Neuron (in vitro differentiated cells): ENCODE measurements around the gene SEC23A.
"Not testable (repeated sequence)": the region's sequence is repeated elsewhere in the genome, so short reads cannot be mapped to it uniquely, and the experiment has no call there.

Experiments used
- H2AFZ ChIP-seq: one replicate; pipeline ENCODE4 v1.6.1; 2013; ENCODE audit warnings: low read depth, mild to moderate bottlenecking, inconsistent platforms, low read length, moderate library complexity
- H3K27me3 ChIP-seq: one replicate; pipeline ENCODE4 v1.6.1; 2013; ENCODE audit warnings: low read length; ENCODE audit not compliant: insufficient read depth
- H3K36me3 ChIP-seq: one replicate; pipeline ENCODE4 v1.6.1; 2013; ENCODE audit warnings: low read length; ENCODE audit not compliant: insufficient read depth
- H3K4me1 ChIP-seq: one replicate; pipeline ENCODE4 v1.6.1; 2013; ENCODE audit warnings: low read length; ENCODE audit not compliant: insufficient read depth
- H3K4me3 ChIP-seq: 2 replicates; pipeline ENCODE4 v1.5.1; 2013; ENCODE audit warnings: mild to moderate bottlenecking, low read length, moderate library complexity
- H3K9me3 ChIP-seq: one replicate; pipeline ENCODE4 v1.6.1; 2013; ENCODE audit warnings: low read length

SEC23A gene

DNA sequence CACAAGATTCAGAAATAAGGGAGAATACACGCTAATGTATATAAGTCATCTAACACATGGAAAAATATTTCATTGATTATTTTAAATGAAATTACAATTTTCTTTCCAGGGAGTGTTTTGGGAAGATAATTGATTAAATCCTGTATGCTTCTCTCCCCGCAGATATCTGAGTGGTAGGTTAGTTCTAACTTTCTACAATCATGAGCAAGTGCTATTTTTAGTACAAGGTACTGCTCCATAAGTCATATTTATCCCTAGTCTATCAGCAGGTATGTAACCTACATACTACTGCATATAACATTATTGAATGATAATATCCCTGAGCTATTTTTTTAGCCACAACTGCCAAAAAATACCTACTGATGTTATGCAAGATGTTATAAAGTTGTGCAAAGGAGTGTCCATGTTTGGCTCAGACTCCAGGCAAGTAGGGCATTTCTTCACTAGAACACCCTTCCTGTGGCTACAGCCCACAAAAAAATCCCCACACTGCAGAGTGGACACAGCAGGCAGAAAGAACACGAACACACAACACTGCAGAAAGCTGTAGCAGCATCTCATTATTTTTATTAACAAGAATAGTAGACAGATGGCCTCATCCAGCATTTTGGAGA, 87.0 kb downstream of the SEC23A start:
- no peaks in the 10 kb centered on the region for H3K36me3 ChIP-seq
- no peaks in the 10 kb centered on the region for H3K27me3 ChIP-seq
- H3K4me3 ChIP-seq, result no peak overlapping the region
- no peaks in the 10 kb centered on the region for H3K4me1 ChIP-seq
- no peaks in the 10 kb centered on the region for H3K9me3 ChIP-seq
- no peak overlapping the region for H2AFZ ChIP-seq

DNA sequence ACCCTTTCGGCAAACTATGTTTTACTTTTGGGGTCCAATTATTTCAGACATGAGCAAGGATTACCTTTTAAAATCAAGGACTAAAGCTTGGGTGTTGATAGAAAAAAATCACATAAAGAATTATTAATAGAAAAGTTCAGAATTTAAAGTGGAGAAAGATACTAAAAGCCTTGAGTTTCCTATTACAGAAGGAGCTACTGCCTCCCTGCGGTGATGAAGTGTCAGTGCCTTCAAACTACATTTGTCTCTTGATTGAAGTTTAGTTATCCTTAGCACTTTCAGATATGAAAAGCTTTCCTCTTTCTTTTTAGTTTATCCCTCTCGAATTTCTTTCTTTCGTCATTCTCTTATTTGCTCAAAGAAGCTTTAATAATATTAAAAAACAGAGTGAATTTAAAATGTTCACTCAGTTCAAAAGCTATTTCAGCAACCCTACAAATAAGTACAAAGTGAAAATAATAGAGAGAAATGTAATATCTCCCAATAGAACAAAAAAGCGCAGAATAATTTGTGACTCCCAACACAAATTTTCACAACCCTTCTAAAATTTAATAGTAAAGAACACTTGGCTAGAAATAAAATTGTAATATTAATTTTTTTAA, 87.6 kb downstream of the SEC23A start:
- Histone ChIP-seq H3K4me1 (no peaks in the 10 kb centered on the region), H3K36me3 (no peaks in the 10 kb centered on the region), H2AFZ (no peak overlapping the region)

DNA sequence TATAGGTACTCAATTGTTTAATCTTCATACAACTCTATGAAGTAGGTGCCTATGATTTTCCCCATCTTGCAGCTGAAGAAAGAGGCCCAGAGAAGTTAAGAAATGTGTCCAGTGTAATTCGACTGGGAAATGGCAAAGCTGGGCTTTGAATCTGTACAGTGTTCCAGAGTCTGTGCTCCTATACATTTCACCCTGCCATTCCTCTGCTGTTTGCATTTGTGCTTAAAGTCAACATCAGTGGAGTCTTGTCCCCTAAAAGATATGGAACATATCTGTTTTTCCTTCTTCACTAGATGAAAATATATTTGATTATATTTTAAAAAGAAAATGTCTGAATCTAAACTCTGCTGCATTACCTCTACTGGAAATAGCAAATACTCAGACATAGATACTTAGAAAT, 88.6 kb downstream of the SEC23A start:
- Histone ChIP-seq H3K4me1 (no peaks in the 10 kb centered on the region), H2AFZ (no peak overlapping the region), H3K27me3 (no peaks in the 10 kb centered on the region), H3K36me3 (no peaks in the 10 kb centered on the region), H3K9me3 (no peaks in the 10 kb centered on the region), H3K4me3 (no peak overlapping the region)

More for the DNA sequence above, 87.6 kb downstream of the SEC23A start:
- Histone ChIP-seq H3K27me3 (no peaks in the 10 kb centered on the region), H3K9me3 (no peaks in the 10 kb centered on the region), H3K4me3 (no peak overlapping the region)

DNA sequence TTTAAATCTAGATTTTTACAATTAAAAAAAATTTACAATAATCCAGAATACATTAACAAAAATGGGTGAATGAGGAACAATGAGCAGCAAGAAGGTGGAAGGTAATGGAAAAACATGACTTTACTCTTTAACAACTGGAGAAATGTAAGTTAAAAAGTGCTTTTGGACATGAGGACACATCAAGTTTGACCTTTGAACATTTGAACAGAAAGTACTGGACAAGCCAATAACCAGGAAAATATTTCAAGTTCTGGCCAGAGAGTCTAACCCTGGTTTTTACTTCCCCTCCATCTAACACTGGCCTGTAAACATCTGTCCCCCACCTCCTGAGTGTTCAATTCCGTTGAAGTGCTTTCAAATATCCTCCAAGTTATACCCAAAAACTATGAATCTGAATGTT, 94.1 kb downstream of the SEC23A start:
- not testable (repeated sequence) for H3K4me3 ChIP-seq, H3K9me3 ChIP-seq, H3K36me3 ChIP-seq, H2AFZ ChIP-seq, H3K4me1 ChIP-seq, H3K27me3 ChIP-seq

DNA sequence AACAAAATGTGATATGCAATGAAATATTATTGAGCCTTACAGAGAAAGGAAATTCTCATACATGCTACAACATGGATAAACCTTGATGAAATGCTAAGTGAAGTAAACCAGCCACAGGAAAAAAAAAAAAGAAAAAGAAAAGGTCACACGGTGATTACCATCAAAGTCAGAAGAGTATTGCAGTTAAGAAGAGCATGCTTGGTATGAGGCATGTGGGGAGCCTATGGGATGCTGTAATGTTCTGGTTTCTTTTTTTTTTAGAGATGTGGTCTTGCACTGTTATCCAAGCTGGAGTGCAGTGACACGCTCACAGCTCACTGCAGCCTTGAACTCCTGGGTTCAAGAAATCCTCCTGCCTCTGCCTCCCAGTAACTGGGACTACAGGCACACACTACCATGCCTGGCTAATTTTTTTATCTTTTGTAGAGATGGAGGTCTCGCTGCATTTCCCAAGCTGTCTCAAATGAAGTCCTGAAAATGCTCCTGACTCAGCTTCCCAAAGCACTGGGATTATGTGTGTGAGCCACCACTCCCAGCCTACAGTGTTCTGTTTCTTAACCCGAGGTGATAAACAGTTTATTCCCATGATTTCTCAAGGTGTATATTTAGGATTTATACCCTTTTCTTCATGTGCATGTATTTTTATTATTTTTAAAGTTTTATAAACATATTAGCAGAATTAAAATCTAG, 96.2 kb downstream of the SEC23A start:
- Histone ChIP-seq H3K27me3 (no peaks in the 10 kb centered on the region), H2AFZ (no peak overlapping the region), H3K4me1 (no peaks in the 10 kb centered on the region), H3K9me3 (no peaks in the 10 kb centered on the region), H3K36me3 (no peaks in the 10 kb centered on the region), H3K4me3 (no peak overlapping the region)

DNA sequence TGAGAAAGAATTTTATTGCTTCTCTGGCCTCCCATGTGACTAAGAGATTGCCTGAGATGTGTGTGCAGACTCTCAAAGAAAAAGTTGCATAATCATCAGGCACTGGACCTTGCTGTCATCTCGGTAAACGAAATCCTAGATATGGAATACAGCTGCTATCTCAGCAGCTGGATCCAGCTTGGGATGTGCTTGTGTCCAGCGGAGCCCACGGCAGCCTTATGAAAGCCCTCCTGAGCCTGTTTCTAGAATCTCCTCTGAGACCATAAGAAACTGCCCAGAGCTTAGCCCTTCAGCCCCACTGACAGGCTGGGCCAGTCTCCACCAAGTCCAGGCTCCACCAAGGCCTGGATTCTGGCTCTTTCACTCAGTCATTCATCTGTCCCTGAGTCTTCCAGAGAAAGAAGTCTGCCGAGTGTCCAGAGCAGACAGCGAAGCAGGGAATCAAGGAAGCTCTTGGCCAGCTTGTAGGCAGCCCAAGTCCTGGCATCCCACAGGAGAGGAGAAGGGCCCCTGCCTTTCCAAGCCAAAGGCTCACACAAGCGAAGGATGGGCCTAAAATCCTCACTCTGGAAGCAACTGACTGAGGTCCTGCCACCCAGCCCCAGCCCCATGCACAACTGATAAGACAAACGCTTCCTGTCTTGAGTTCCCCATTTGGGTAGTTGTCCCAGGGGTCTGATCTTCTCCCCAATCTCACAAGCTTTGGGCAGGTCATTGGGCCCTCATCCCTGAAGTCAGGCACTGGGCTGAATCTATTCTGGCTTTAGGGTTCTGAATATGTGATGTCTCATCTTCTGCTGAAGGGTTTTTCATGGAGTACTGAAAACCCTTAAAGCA, 97.8 kb downstream of the SEC23A start:
- Histone ChIP-seq H3K4me3 (no peak overlapping the region), H3K27me3 (no peaks in the 10 kb centered on the region), H3K9me3 (no peaks in the 10 kb centered on the region)

DNA sequence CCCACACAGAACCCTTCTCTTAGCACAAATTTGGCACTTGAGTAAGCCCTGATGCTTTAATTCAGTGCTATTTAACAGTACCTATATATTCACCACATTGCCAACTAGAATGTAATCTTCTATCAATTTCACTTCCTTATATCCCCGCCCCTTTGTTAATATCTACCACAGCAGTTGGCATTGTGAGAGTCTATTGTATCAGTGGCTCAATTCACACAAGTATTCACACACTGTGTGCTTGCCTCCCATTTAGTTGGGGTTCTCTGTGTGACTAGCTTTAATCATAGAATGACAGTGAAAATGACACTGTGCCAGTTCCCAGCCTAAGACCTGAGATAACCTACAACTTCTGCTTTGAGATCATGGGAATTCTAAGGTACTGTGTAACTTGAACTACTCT, 103.1 kb downstream of the SEC23A start:
- H3K27me3 ChIP-seq, result no peaks in the 10 kb centered on the region
- no peak overlapping the region for H2AFZ ChIP-seq
- H3K9me3 ChIP-seq, result no peaks in the 10 kb centered on the region
- no peaks in the 10 kb centered on the region for H3K36me3 ChIP-seq
- peaks cover under 1% of the 10 kb centered on the region for H3K4me1 ChIP-seq
- no peak overlapping the region for H3K4me3 ChIP-seq

More for the DNA sequence above, 97.8 kb downstream of the SEC23A start:
- H2AFZ ChIP-seq, result no peak overlapping the region
- no peaks in the 10 kb centered on the region for H3K36me3 ChIP-seq
- H3K4me1 ChIP-seq, result no peaks in the 10 kb centered on the region

DNA sequence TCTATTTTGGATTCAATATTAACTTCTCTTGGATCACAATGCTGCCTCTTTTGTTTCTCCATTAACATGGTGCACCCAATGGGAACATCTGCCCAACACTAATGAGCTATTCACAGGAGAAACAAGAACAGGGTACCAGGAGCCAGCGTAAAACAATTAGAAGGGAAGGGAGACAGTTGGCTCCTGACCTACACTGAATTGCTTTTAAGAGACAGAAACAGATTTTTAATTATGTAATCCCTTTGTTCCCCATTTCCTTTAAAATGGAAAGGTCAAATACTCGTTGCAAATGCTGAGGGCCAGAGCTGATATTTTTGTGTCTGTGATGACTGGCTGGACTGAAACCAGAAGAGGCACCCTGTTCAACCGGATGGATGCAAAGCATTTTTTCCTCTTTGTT, 108.3 kb downstream of the SEC23A start:
- peaks cover 7% of the 10 kb centered on the region for H3K4me1 ChIP-seq
- H3K36me3 ChIP-seq, result no peaks in the 10 kb centered on the region
- H3K4me3 ChIP-seq, result no peak overlapping the region
- no peak overlapping the region for H2AFZ ChIP-seq
- no peaks in the 10 kb centered on the region for H3K27me3 ChIP-seq
- no peaks in the 10 kb centered on the region for H3K9me3 ChIP-seq

DNA sequence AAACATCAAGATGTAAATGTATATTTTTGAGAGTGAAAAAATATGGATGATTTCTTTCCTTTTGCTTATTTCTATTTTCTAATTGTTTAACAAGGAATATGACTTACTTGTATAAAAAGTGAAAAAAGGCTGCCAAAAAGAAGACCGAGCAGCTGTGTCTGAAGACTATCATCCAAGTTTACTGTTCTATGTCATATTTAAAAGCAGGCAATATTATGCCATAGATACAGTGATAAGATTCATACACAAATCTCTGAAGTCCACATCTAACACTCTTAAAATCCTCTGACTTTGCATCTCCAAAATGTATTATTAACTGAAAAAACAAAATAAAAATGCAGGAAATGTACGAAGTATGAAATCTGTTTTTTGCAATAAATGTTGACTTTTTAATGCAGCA, 109.1 kb downstream of the SEC23A start:
- no peaks in the 10 kb centered on the region for H3K36me3 ChIP-seq
- no peak overlapping the region for H2AFZ ChIP-seq
- peaks cover 7% of the 10 kb centered on the region for H3K4me1 ChIP-seq
- H3K27me3 ChIP-seq, result no peaks in the 10 kb centered on the region
- no peak overlapping the region for H3K4me3 ChIP-seq
- H3K9me3 ChIP-seq, result no peaks in the 10 kb centered on the region

DNA sequence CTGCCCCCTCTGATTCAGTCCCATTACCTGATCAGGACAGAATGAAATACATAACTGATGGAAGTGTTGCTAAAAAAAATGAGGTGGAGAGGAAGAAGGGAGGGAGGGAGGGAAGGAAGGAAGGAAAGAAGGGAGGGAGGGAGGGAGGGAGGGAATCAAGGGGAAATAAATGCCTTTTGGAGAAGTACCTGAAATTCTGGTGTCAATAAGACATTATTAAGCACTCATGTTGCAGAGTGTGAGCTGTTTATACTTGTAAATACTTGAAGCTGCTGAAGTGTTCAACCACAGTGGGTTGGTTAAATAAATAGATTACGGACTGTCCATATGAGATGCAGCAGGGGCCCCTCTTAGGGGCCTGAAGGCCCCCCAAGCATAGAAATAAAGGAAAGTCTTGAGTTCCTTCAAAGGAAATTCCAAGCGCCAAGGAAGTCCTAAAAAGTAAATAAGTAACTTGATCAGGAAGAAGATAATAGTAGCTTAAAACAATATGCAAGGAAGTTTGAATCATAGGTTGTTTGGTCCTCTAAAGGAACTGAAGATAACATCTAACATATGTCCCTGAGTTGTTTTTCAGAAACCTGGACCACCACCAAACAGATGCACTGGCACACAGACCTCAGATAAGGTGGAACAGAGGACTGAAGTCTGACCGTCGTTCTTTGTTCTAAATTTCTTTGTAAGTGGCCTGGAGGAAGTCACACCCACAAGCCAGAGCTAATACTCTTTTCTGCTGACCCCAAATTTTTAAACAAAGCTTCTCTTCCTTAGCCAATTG, 110.8 kb downstream of the SEC23A start:
- no peaks in the 10 kb centered on the region for H3K36me3 ChIP-seq
- H2AFZ ChIP-seq, result no peak overlapping the region
- no peaks in the 10 kb centered on the region for H3K9me3 ChIP-seq
- H3K27me3 ChIP-seq, result no peaks in the 10 kb centered on the region
- H3K4me3 ChIP-seq, result no peak overlapping the region
- H3K4me1 ChIP-seq, result peaks cover 7% of the 10 kb centered on the region

DNA sequence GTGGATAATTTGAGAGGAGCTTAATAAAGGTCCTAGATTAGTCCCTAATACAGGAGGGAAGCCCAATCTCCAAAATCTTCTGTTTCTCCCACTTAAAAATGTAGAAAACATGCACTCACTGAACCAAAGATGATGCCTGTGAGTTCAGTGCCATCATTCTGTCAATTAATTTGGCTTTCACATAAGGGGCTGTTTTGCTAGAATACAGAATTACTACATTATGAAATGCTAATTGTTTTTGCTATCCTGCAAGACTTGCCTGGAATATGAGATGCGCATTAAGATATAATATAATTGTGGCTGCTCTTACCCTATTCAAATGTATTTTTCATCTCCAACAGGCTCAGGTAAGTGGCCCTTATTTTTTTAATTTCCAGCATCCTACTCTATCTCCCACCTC, 111.7 kb downstream of the SEC23A start:
- no peaks in the 10 kb centered on the region for H3K36me3 ChIP-seq
- H3K27me3 ChIP-seq, result no peaks in the 10 kb centered on the region
- no peak overlapping the region for H3K4me3 ChIP-seq
- no peak overlapping the region for H2AFZ ChIP-seq
- peaks cover 7% of the 10 kb centered on the region for H3K4me1 ChIP-seq
- H3K9me3 ChIP-seq, result no peaks in the 10 kb centered on the region

DNA sequence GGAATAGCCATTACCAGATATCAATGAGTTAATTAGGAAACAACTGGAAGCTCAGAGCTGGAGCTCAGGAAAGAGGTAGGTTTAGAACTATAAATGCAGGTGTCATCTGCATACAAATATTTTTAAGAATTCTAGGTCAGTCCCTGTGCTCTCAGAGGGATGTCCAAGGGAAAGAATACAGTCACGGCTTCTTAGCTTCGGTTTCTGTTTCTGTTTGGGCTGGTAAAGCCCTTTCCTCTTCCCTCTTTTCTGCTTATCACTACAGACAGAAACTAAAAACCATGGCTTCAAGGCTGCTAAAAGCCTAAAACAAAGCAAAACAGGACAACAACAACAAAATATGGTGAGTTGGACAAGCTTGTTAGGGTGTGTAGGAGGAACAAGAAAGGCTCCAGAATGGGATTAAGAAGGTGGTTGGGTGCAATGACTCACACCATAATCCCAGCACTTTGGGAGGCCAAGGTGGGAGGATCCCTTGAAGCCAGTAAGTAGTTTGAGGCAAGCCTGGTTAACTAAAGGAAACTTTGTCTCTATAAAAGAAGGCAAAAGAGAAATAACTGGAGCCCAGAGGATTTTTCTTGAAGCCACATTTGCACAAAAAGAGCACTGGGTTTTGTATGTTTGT, 113.0 kb downstream of the SEC23A start:
- Histone ChIP-seq H3K9me3 (no peaks in the 10 kb centered on the region), H3K27me3 (no peaks in the 10 kb centered on the region), H2AFZ (no peak overlapping the region), H3K36me3 (no peaks in the 10 kb centered on the region), H3K4me1 (peaks cover 7% of the 10 kb centered on the region), H3K4me3 (no peak overlapping the region)
